Breast epithelium (tissue), 4 donors: ENCODE measurements around the gene CD8A. TPM values are rescaled to one million over a fixed set of nuclear protein-coding genes. Genes with fewer than 3 reads are reported as not detected.

ENCODE experiments used
- DNase-seq, 2 donors: peaks; one replicate each; pipeline ENCODE4 v3.0.0-alpha.2; 2019; ENCODE audit warnings: low spot score in 2 of 2
- H3K27ac ChIP-seq, 2 donors: fragments of 200-600 bp; sonication (generic) in 1 of 2; one replicate each; pipeline ENCODE4 v1.5.1; 2016 to 2019; ENCODE audit warnings: mild to moderate bottlenecking in 1 of 2
- H3K27me3 ChIP-seq, 2 donors: fragments of 200-600 bp; sonication (generic) in 1 of 2; one replicate each; pipeline versions ENCODE4 v1.5.1 to v1.6.0; 2017 to 2019; ENCODE audit warnings: control low read depth in 1 of 2, mild to moderate bottlenecking in 1 of 2
- H3K36me3 ChIP-seq: fragments of 200-600 bp; one replicate; pipeline ENCODE4 v1.5.1; 2019
- H3K4me1 ChIP-seq, 2 donors: fragments of 200-600 bp; sonication (generic); one replicate each; pipeline ENCODE4 v1.5.1; 2016 to 2019; ENCODE audit warnings: control low read depth in 1 of 2
- H3K4me3 ChIP-seq, 3 donors: fragments of 200-600 bp; sonication (generic); 1 replicate in 2 of 3; 2 replicates in 1 of 3; pipeline ENCODE4 v1.5.1; 2016 to 2019; ENCODE audit warnings: mild to moderate bottlenecking in 3 of 3, moderate library complexity in 2 of 3
- H3K9me3 ChIP-seq, 2 donors: fragments of 200-600 bp; sonication (generic) in 1 of 2; one replicate each; pipeline ENCODE4 v1.5.1; 2016 to 2019; ENCODE audit warnings: control low read depth in 1 of 2
- POLR2A ChIP-seq: fragments of 450-650 bp; IDR thresholded peaks from one replicate; pipeline ENCODE4 v1.6.1; 2016; ENCODE audit warnings: antibody characterized with exemption, mild to moderate bottlenecking, moderate library complexity
- POLR2AphosphoS5 ChIP-seq, 3 donors: sonication (generic); formaldehyde crosslinking; IDR thresholded peaks; one replicate each; pipeline ENCODE4 v1.6.1; 2017; ENCODE audit warnings: antibody characterized with exemption in 3 of 3
- intact Hi-C: fragments of 100-400 bp; cut with DNase I; formaldehyde crosslinking; loops from one replicate; pipeline ENCODE4 v1.15.1; 2023; ENCODE audit warnings: low total_unique reads
- total RNA-seq, 3 donors: library from RNA; depleted of rRNA; stranded (reverse); fragments of >200 nt; gene quantifications; one replicate each; pipeline ENCODE4 v1.1.0, GENCODE V29; 2016
- TF ChIP-seq, protein P1 (sequence below), 3 donors: fragments of 450-650 bp; IDR thresholded peaks; one replicate each; pipeline ENCODE4 v1.5.1; 2016 to 2017; ENCODE audit warnings: antibody characterized with exemption in 3 of 3, mild to moderate bottlenecking in 3 of 3, moderate library complexity in 3 of 3

CD8A gene
- total RNA-seq, 3 donors from 2014 or later: 0.96 to 3.2 (median 2.0) TPM

- no peak overlapping the region for H3K27ac ChIP-seq
- H3K36me3 ChIP-seq: no peaks in the 10 kb centered on the region
- no peaks in the 10 kb centered on the region for H3K4me1 ChIP-seq
- no peak for DNase-seq
- TF ChIP-seq, protein P1, sequence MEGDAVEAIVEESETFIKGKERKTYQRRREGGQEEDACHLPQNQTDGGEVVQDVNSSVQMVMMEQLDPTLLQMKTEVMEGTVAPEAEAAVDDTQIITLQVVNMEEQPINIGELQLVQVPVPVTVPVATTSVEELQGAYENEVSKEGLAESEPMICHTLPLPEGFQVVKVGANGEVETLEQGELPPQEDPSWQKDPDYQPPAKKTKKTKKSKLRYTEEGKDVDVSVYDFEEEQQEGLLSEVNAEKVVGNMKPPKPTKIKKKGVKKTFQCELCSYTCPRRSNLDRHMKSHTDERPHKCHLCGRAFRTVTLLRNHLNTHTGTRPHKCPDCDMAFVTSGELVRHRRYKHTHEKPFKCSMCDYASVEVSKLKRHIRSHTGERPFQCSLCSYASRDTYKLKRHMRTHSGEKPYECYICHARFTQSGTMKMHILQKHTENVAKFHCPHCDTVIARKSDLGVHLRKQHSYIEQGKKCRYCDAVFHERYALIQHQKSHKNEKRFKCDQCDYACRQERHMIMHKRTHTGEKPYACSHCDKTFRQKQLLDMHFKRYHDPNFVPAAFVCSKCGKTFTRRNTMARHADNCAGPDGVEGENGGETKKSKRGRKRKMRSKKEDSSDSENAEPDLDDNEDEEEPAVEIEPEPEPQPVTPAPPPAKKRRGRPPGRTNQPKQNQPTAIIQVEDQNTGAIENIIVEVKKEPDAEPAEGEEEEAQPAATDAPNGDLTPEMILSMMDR (IDR thresholded peaks at IDR 0.05): no peak
- TF ChIP-seq POLR2A (no peak), POLR2AphosphoS5 (IDR thresholded peaks at IDR 0.05) (no peak)
- H3K27me3 ChIP-seq: no peaks in the 10 kb centered on the region
- H3K4me3 ChIP-seq: no peak overlapping the region
- H3K9me3 ChIP-seq: peaks cover 0 to 5% of the 10 kb centered on the region in 2 donors
- intact Hi-C loops: no loop called here
These were observed 32.1 kb upstream of the CD8A start for GRCh38 chr2:86822668-86823345.

GRCh38 chr2:86821842-86822241 is 31.1 kb upstream of the CD8A start:
- Histone ChIP-seq H3K9me3 (peaks cover 0 to 5% of the 10 kb centered on the region in 2 donors), H3K27me3 (no peaks in the 10 kb centered on the region), H3K27ac (peak overlapping the region; percentile 19 to 38), H3K4me1 (no peaks in the 10 kb centered on the region), H3K36me3 (no peaks in the 10 kb centered on the region), H3K4me3 (peak overlapping the region in 2 of 3 donors; percentile 22 to 34)
- DNase-seq: no peak
- intact Hi-C loops: no loop called here
- TF ChIP-seq, protein P1 (IDR thresholded peaks at IDR 0.05): no peak
- TF ChIP-seq POLR2AphosphoS5 (IDR thresholded peaks at IDR 0.05) (no peak), POLR2A (no peak)

GRCh38 chr2:86821306-86821705 is 30.6 kb upstream of the CD8A start:
- H3K27me3 ChIP-seq: no peaks in the 10 kb centered on the region
- TF ChIP-seq POLR2AphosphoS5 (IDR thresholded peaks at IDR 0.05) (no peak), POLR2A (no peak)
- TF ChIP-seq, protein P1 (IDR thresholded peaks at IDR 0.05): no peak
- intact Hi-C loops: no loop called here

GRCh38 chr2:86818957-86819356 is 28.2 kb upstream of the CD8A start:
- H3K27me3 ChIP-seq: no peaks in the 10 kb centered on the region
- no peaks in the 10 kb centered on the region for H3K36me3 ChIP-seq
- no peaks in the 10 kb centered on the region for H3K4me1 ChIP-seq
- peaks cover 0 to 5% of the 10 kb centered on the region in 2 donors for H3K9me3 ChIP-seq
- no peak overlapping the region for H3K27ac ChIP-seq
- DNase-seq: no peak
- TF ChIP-seq, protein P1 (IDR thresholded peaks at IDR 0.05): no peak
- TF ChIP-seq POLR2A (no peak), POLR2AphosphoS5 (IDR thresholded peaks at IDR 0.05) (no peak)
- intact Hi-C loops: no loop called here
- H3K4me3 ChIP-seq: no peak overlapping the region

More at GRCh38 chr2:86821306-86821705, 30.6 kb upstream of the CD8A start:
- Histone ChIP-seq H3K4me1 (no peaks in the 10 kb centered on the region), H3K4me3 (peak overlapping the region in 2 of 3 donors; percentile 22 to 34), H3K36me3 (no peaks in the 10 kb centered on the region), H3K9me3 (peaks cover 0 to 5% of the 10 kb centered on the region in 2 donors), H3K27ac (peak overlapping the region; percentile 19 to 38)
- no peak for DNase-seq

DNA sequence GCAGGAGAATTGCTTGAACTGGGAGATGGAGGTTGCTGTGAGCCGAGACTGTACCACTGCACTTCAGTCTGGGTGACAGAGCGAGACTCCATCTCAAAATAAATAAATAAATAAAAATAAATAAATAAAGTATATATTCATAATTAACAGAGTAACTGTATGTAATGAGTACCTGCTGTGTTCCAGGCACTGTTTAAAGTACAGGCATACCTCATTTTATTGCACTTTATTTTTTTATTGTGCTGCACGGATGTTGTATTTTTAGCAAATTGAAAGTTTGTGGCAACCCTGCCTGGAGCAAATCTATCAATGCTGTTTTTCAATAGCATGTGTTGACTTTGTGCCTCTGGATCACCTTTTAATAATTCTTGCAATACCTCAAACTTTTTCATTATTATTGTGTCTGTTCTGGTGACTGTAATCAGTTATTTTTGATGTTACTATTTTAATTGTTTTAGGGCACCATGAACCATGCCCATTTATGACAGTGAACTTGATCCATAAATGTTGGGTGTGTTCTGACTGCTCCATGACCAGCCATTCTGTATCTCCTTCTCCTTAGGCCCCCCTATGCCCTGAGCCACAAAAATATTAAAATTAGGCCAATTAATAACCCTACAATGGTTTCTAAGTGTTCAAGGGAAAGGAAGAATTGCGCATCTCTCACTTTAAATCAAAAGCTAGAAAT is 27.5 kb upstream of the CD8A start:
- no peak for TF ChIP-seq POLR2AphosphoS5 (IDR thresholded peaks at IDR 0.05)
- peaks cover 0 to 5% of the 10 kb centered on the region in 2 donors for H3K9me3 ChIP-seq
- DNase-seq: no peak
- H3K27me3 ChIP-seq: no peaks in the 10 kb centered on the region
- no peak overlapping the region for H3K4me3 ChIP-seq
- intact Hi-C loops: no loop called here
- H3K4me1 ChIP-seq: no peaks in the 10 kb centered on the region
- H3K27ac ChIP-seq: no peak overlapping the region
- H3K36me3 ChIP-seq: no peaks in the 10 kb centered on the region
